ENCODE measurements around the gene IKZF1. TPM values are rescaled to one million over a fixed set of nuclear protein-coding genes. Genes with fewer than 3 reads are reported as not detected.
A peak's percentile ranks its signal among the peaks of the same experiment; 100 is the strongest.

IKZF1 gene
- total RNA-seq, 4 donors from 2014 or later: 25.3 to 108 (median 31.7) TPM

DNA sequence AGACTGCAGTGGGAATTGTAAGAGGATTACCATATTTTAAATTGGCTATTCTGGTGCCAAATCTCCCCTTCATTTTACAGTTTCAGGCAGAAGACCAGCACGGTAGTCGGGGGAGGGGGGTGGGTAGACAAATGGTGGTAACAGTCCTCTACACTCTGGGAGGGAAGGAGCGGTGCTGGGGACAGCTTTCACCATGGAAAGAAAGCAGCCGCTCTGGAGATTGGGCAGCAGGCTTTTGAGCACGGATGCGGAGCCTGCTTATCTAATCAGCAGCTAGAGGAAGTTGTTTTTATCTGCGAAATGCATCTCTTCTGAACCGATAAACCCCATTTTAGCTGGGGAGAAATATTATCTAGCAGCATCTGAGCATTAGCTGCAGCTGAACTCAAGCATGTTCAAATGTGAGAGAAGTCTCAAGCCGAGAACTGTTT is 28.7 kb downstream of the IKZF1 start:
- TF ChIP-seq, protein P1, sequence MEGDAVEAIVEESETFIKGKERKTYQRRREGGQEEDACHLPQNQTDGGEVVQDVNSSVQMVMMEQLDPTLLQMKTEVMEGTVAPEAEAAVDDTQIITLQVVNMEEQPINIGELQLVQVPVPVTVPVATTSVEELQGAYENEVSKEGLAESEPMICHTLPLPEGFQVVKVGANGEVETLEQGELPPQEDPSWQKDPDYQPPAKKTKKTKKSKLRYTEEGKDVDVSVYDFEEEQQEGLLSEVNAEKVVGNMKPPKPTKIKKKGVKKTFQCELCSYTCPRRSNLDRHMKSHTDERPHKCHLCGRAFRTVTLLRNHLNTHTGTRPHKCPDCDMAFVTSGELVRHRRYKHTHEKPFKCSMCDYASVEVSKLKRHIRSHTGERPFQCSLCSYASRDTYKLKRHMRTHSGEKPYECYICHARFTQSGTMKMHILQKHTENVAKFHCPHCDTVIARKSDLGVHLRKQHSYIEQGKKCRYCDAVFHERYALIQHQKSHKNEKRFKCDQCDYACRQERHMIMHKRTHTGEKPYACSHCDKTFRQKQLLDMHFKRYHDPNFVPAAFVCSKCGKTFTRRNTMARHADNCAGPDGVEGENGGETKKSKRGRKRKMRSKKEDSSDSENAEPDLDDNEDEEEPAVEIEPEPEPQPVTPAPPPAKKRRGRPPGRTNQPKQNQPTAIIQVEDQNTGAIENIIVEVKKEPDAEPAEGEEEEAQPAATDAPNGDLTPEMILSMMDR (IDR thresholded peaks at IDR 0.05): no peak
- TF ChIP-seq POLR2A (IDR thresholded peaks at IDR 0.05): peak in 1 of 2 donors; percentile 40
- peak overlapping the region; percentile 55 to 82 (median 68) for H3K27ac ChIP-seq

DNA sequence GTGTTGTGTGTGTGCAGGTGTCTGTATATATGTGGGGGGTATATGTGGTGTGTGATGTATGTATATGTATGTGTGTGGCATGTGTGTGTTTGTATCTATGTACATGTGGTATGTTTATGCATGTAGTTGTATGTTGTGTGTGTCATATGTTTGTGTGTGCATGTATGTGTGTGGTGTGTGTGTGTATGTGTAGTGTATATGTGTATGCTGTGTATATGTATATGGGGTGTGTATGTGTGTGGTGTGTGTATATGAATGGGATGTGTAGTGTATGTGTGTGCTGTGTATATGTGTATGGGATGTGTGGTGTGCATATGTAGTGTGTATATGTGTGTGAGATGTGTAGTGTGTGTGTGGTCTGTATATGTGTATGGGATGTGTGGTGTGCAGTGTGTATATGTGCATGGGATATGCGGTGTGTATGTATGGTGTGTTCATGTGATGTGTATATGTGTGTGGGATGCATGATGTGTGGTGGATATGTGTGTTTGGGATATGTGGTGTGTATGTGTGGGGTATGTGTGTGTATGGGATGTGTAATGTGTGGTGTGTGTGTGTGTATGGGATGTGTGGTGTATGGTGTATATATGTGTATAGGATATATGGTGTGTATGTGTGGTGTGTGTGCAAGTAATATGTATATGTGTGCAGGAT is 30.0 kb downstream of the IKZF1 start:
- peaks cover 0 to 51% (median 13%) of the 10 kb centered on the region in 4 donors for H3K4me1 ChIP-seq
- no peaks in the 10 kb centered on the region for H3K36me3 ChIP-seq
- H3K27ac ChIP-seq: peak overlapping the region in 3 of 4 donors; percentile 75 to 86 (median 82)
- no peaks in the 10 kb centered on the region for H3K27me3 ChIP-seq
- no peak for DNase-seq
- H3K9me3 ChIP-seq: no peaks in the 10 kb centered on the region
- no peak overlapping the region for H3K4me3 ChIP-seq
- TF ChIP-seq, protein P1 (IDR thresholded peaks at IDR 0.05): no peak
- no peak for TF ChIP-seq POLR2A (IDR thresholded peaks at IDR 0.05)

More for the DNA sequence above, 28.7 kb downstream of the IKZF1 start:
- H3K4me1 ChIP-seq: peaks cover 0 to 46% (median 12%) of the 10 kb centered on the region in 4 donors
- no peak overlapping the region for H3K4me3 ChIP-seq
- H3K9me3 ChIP-seq: no peaks in the 10 kb centered on the region
- no peaks in the 10 kb centered on the region for H3K36me3 ChIP-seq
- no peaks in the 10 kb centered on the region for H3K27me3 ChIP-seq
- peak in 2 of 3 donors; percentile 62 to 79 for DNase-seq

DNA sequence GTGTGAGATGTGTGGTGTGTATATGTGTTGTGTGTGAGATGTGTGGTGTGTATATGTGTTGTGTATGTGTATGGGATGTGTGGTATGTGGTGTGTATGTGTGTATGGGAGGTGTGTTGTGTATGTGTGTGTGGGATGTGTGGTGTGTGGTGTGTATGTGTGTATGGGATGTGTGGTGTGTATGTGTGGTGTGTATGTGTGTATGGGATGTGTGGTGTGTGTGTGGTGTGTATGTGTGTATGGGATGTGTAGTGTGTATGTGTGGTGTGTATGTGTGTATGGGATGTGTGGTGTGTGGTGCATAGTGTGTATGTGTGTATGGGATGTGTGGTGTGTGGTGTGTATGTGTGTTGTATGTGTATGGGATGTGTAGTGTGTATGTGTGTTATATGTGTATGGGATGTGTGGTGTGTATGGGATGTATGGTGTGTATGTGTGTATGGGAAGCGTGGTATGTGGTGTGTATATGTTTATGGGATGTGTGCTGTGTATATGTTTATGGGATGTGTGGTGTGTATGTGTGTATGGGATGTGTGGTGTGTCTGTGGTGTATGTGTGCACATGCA is 30.8 kb downstream of the IKZF1 start:
- TF ChIP-seq, protein P1 (IDR thresholded peaks at IDR 0.05): no peak
- TF ChIP-seq POLR2A (IDR thresholded peaks at IDR 0.05): no peak
- Histone ChIP-seq H3K4me1 (peaks cover 0 to 47% (median 16%) of the 10 kb centered on the region in 4 donors), H3K27ac (peak overlapping the region; percentile 67 to 86 (median 78))

DNA sequence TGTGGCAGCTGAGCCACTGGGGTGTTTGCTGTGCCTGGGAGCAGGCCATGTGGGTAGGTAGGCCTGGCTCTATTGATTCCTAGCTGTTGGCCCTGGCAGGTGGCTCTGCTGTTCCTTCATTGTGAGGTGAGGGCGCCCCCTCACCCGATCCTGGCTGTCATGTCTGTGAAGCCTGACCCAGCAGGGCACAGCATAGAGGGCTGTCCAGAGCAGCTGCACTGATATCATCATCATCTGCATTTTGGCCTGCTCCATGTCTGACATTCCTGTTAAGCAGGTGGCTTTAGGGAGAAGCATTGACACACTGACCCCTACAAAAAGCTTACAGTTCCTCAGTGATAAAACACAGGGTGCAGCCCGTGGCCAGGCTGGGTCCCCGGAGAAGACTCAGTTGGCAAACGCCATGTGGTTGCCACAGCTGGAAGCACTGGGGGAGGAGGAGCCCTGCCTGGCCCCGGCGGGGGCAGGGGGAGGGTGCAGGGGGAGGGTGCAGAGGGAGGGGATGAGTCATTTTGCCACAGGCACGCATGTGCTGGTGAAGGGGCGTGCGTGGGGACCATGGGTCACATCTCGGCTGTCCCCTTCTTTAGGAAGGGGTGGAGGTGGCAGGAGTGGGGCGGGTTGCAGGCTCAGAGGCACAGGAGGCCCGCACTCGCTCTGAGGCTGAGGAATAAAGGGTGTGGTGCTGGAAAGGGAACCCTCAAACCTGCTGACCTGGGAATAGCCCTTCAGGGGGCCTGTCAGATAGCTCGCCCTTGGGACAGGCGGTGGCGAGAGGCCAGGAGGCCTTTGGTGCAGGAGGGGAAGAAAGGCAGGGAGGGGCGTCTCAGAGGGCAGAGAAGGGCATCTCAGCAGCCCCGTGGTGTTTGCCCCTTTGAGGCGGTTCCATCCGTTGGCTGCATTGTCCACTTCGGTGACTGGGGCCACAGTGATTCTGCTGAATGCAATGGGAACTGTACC is 31.6 kb downstream of the IKZF1 start:
- no peaks in the 10 kb centered on the region for H3K36me3 ChIP-seq
- peaks cover 0 to 45% (median 16%) of the 10 kb centered on the region in 4 donors for H3K4me1 ChIP-seq
- TF ChIP-seq POLR2A (IDR thresholded peaks at IDR 0.05): no peak
- TF ChIP-seq, protein P1 (IDR thresholded peaks at IDR 0.05): no peak
- peak overlapping the region; percentile 67 to 86 (median 78) for H3K27ac ChIP-seq
- peak overlapping the region in 1 of 4 donors; percentile 8 for H3K4me3 ChIP-seq
- H3K27me3 ChIP-seq: no peaks in the 10 kb centered on the region
- no peaks in the 10 kb centered on the region for H3K9me3 ChIP-seq
- peak in 2 of 3 donors; percentile 71 to 81 for DNase-seq

More for the DNA sequence above, 30.8 kb downstream of the IKZF1 start:
- no peak overlapping the region for H3K4me3 ChIP-seq
- DNase-seq: no peak
- H3K36me3 ChIP-seq: no peaks in the 10 kb centered on the region
- H3K27me3 ChIP-seq: no peaks in the 10 kb centered on the region
- H3K9me3 ChIP-seq: no peaks in the 10 kb centered on the region
